Thyroid gland (tissue), 4 donors: ENCODE measurements around the gene KDM2B. TPM values are rescaled to one million over a fixed set of nuclear protein-coding genes. Genes with fewer than 3 reads are reported as not detected.

ENCODE experiments used
- DNase-seq, 2 donors: peaks; one replicate each; pipeline ENCODE4 v3.0.0-alpha.2; 2019
- H3K27ac ChIP-seq, 3 donors: fragments of 200-600 bp; sonication (generic); 1 replicate in 2 of 3; 2 replicates in 1 of 3; pipeline ENCODE4 v1.5.1; 2016 to 2019; ENCODE audit warnings: mild to moderate bottlenecking in 1 of 3, moderate library complexity in 1 of 3
- H3K27me3 ChIP-seq: fragments of 200-600 bp; sonication (generic); one replicate; pipeline ENCODE4 v1.5.1; 2019
- H3K36me3 ChIP-seq, 2 donors: fragments of 200-600 bp; sonication (generic); one replicate each; pipeline ENCODE4 v1.5.1; 2016 to 2019
- H3K4me1 ChIP-seq, 2 donors: fragments of 200-600 bp; sonication (generic); one replicate each; pipeline ENCODE4 v1.5.1; 2017 to 2019
- H3K4me3 ChIP-seq, 3 donors: fragments of 200-600 bp; sonication (generic); replicated peaks in 1 of 3; 1 replicate in 2 of 3; 2 replicates in 1 of 3; pipeline ENCODE4 v1.5.1; 2016; ENCODE audit warnings: mild to moderate bottlenecking in 1 of 3
- H3K9me3 ChIP-seq: fragments of 200-600 bp; sonication (generic); one replicate; pipeline ENCODE4 v1.5.1; 2017
- CTCF ChIP-seq, 6 experiments: fragments of 200-600 bp in 3 of 6; fragments of 450-650 bp in 3 of 6; sonication (generic) in 3 of 6; IDR thresholded peaks; one replicate each; pipeline ENCODE4 v1.5.1; 2016 to 2019; ENCODE audit warnings: antibody characterized with exemption in 6 of 6, mild to moderate bottlenecking in 2 of 6, inconsistent platforms in 1 of 6, moderate library complexity in 1 of 6
- POLR2A ChIP-seq, 2 donors: fragments of 450-650 bp; IDR thresholded peaks; one replicate each; pipeline ENCODE4 v1.6.1; 2017; ENCODE audit warnings: antibody characterized with exemption in 2 of 2, mild to moderate bottlenecking in 2 of 2, moderate library complexity in 1 of 2
- WGBS, 2 donors: methylation state at CpG; one replicate each; pipeline ENCODE4 v1.1.5; 2017; 5-methylcytosine and 5-hydroxymethylcytosine counted together
- intact Hi-C: fragments of 100-400 bp; cut with DNase I; formaldehyde crosslinking; loops from one replicate; pipeline ENCODE4 v1.15.1; 2023
- total RNA-seq, 4 donors: library from RNA; depleted of rRNA; stranded (reverse); fragments of >200 nt; gene quantifications; one replicate each; pipeline ENCODE4 v1.2.3, GENCODE V29; 2016

KDM2B gene
- total RNA-seq, 4 donors from 2014 or later = 15.5 to 32.1 (median 21.2) TPM

DNA sequence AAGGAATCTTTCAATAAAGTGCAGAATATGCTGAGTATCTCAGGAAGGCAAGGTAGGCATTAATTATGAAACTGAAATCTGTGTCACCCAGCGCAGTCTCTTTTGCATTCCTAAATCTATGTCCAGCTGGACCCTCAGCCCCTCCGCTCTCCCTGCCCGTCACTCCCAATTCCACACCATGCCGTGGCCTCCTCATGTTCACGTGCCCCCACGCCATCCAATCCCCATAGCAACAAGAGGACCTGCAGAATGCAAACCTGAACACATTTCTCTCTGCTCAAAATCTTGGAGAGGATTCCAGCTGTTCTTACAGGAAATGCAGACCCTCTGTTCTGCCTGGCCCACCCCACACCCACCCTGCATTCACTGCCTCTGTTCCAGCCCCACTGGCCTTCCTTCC, 35.3 kb downstream of the KDM2B start:
- H3K4me3 ChIP-seq = no peak overlapping the region
- H3K27me3 ChIP-seq = no peaks in the 10 kb centered on the region
- H3K36me3 ChIP-seq = peaks cover 0 to 4% of the 10 kb centered on the region in 2 donors
- intact Hi-C loops = no loop called here
- H3K4me1 ChIP-seq = no peaks in the 10 kb centered on the region
- DNase-seq = no peak
- WGBS, 2 donors = 93 to 97% methylated on average over 6 of the region's 6 CpGs
- no peak overlapping the region for H3K27ac ChIP-seq
- no peaks in the 10 kb centered on the region for H3K9me3 ChIP-seq
- TF ChIP-seq POLR2A (IDR thresholded peaks at IDR 0.05) = no peak
- TF ChIP-seq CTCF (IDR thresholded peaks at IDR 0.05) = no peak

DNA sequence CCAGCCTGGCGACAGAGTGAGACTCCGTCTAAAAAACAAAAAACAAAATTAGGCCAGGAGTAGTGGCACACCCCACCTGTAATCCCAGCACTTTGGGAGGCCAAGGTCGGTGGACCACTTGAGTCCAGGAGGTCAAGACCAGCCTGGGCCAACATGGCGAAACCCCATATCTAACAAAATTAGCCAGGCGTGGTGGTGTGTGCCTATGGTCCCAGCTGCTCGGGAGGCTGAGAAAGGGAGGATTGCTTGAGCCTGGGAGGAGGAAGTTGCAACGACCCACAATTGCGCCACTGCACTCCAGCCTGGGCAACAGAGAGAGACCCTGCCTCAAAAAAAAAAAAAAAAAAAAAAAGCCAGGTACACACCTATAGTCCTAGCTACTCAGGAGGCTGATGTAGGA, 37.0 kb downstream of the KDM2B start:
- WGBS, 2 donors = 90 to 95% methylated on average over 8 of the region's 8 CpGs
- DNase-seq = no peak
- no peak overlapping the region for H3K4me3 ChIP-seq
- H3K4me1 ChIP-seq = peaks cover under 1% of the 10 kb centered on the region in 2 donors
- H3K27me3 ChIP-seq = no peaks in the 10 kb centered on the region
- H3K36me3 ChIP-seq = peaks cover 0 to 3% of the 10 kb centered on the region in 2 donors
- H3K9me3 ChIP-seq = no peaks in the 10 kb centered on the region
- H3K27ac ChIP-seq = no peak overlapping the region
- intact Hi-C loops = no loop called here
- no peak for TF ChIP-seq CTCF (IDR thresholded peaks at IDR 0.05)
- no peak for TF ChIP-seq POLR2A (IDR thresholded peaks at IDR 0.05)

DNA sequence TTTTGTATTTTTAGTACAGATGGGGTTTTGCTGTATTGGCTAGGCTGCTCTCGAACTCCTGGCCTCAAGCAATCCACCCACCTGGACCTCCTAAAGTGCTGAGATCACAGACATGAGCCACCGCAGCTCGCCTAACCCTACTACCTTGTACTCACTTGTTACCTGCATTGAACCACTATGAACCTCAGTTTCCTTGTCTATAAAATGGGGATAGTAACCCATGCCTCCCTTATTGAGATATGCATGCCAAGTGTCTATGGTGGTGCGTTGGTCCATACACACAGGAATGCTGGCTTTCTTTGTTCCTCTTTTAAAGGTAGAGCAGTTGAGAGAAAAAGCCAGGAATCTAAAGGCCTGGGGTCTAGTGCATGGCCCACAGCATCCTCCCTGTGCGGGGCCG, 40.9 kb downstream of the KDM2B start:
- no peak for DNase-seq
- no peak overlapping the region for H3K4me3 ChIP-seq
- WGBS, 2 donors = 96 to 99% methylated on average over 6 of the region's 6 CpGs
- H3K36me3 ChIP-seq = no peaks in the 10 kb centered on the region
- TF ChIP-seq CTCF (IDR thresholded peaks at IDR 0.05) (no peak), POLR2A (IDR thresholded peaks at IDR 0.05) (no peak)
- no peak overlapping the region for H3K27ac ChIP-seq
- H3K9me3 ChIP-seq = no peaks in the 10 kb centered on the region
- no peaks in the 10 kb centered on the region for H3K27me3 ChIP-seq
- intact Hi-C loops = no loop called here
- H3K4me1 ChIP-seq = peaks cover 26 to 29% of the 10 kb centered on the region in 2 donors

DNA sequence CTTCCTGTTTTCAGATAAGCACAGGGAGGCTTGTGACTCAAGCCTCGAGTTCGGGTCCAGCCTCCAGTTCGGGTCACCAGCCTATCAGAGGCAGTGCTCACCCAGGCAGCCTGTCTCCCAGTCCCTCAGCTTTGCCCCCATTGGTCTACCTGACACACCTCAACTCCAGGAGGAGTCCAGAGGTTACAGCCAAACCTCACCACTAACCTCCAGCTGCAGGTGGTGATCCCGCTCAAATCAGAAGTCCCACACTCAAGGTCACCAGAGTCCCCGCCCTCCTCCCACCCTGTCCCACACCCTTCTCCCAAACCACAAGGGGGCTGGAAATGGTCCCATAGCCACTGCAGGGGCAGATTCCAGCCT, 42.1 kb downstream of the KDM2B start:
- H3K27ac ChIP-seq = no peak overlapping the region
- 66 to 70% methylated on average over 5 of the region's 5 CpGs for WGBS, 2 donors
- no peaks in the 10 kb centered on the region for H3K36me3 ChIP-seq
- H3K4me1 ChIP-seq = peaks cover 31 to 39% of the 10 kb centered on the region in 2 donors
- intact Hi-C loops = no loop called here
- no peaks in the 10 kb centered on the region for H3K27me3 ChIP-seq
- TF ChIP-seq POLR2A (IDR thresholded peaks at IDR 0.05) (no peak), CTCF (IDR thresholded peaks at IDR 0.05) (no peak)
- no peak overlapping the region for H3K4me3 ChIP-seq
- no peaks in the 10 kb centered on the region for H3K9me3 ChIP-seq
- DNase-seq = no peak

DNA sequence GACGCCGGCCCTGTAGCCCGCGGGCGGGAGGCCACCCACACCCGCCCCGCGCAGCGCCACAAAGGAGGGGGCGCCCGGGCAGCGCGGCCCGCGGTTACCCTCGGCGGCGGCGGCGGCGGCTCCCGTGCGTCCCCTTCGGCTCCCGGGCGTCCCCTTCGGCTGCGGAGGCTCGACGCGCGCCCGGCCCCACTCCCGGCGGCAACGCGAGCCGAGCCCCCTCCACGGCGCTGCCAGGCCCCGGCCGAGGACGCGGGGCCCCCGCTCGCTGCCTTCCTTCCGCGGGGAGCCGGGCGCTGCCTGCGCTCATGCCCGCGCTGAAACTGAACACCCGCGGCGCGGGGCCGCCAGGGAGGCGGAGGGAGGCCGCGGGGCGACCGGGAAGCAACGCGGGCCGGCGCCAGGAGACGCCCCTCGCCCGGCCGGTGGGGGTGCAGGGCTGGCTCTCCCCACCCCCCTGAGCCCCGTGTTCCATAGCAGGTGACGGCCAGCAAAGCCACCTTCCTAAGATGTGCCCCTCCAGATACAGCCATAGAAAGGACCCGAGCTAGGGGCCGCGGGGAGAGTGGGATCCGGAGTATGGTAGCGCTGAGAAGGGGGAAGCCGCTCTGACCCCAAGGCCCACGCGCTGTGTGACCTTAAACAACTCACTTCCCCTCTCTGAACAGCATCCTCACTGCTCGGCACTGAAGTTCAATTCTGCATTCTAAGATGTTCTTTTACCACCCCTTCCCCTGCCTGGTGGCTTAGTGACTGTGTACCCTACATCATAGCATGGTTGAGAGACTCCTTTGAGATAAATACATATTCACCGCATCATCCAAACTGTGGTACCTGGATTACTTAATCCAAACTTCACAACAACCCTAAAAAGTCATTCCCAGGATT, 42.8 kb downstream of the KDM2B start:
- H3K36me3 ChIP-seq = no peaks in the 10 kb centered on the region
- TF ChIP-seq POLR2A (IDR thresholded peaks at IDR 0.05) (no peak), CTCF (IDR thresholded peaks at IDR 0.05) (no peak)
- H3K4me1 ChIP-seq = peaks cover 31 to 46% of the 10 kb centered on the region in 2 donors
- peak overlapping the region; percentile 95 to 99 (median 96) for H3K27ac ChIP-seq
- intact Hi-C loops = no loop called here
- H3K9me3 ChIP-seq = no peaks in the 10 kb centered on the region
- DNase-seq = peak; percentile 41 to 46
- no peaks in the 10 kb centered on the region for H3K27me3 ChIP-seq
- 8 to 29% methylated on average over 7 to 26 of the region's 83 CpGs for WGBS, 2 donors
- H3K4me3 ChIP-seq = peak overlapping the region; percentile 48 to 54 (median 53)
